Adrenal gland (tissue), 12 donors: Measurements from ENCODE around the gene IQCF5. TPM values are rescaled to one million over a fixed set of nuclear protein-coding genes. Genes with fewer than 3 reads are reported as not detected.

Source experiments
- DNase-seq, 7 donors: peaks; one replicate each; pipeline ENCODE4 v3.0.0-alpha.2; 2019 to 2020
- H3K27ac ChIP-seq, 5 donors: fragments of 200-600 bp; sonication (generic) in 4 of 5; 1 replicate in 3 of 5; 2 replicates in 2 of 5; pipeline versions ENCODE4 v1.5.1 to v1.8.0; 2016 to 2020; ENCODE audit warnings: mild to moderate bottlenecking in 1 of 5
- H3K27me3 ChIP-seq: fragments of 200-600 bp; 2 replicates; pipeline ENCODE4 v1.8.0; 2021
- H3K36me3 ChIP-seq, 2 donors: fragments of 200-600 bp; replicated peaks in 1 of 2; 1 replicate in 1 of 2; 2 replicates in 1 of 2; pipeline versions ENCODE4 v1.5.1 to v1.8.0; 2018 to 2022
- H3K4me1 ChIP-seq, 2 donors: fragments of 200-600 bp; replicated peaks in 1 of 2; 1 replicate in 1 of 2; 2 replicates in 1 of 2; pipeline versions ENCODE4 v1.5.1 to v1.8.0; 2018 to 2021
- H3K4me3 ChIP-seq, 4 donors: fragments of 200-600 bp; sonication (generic) in 3 of 4; one replicate each; pipeline ENCODE4 v1.5.1; 2016 to 2018
- H3K9me3 ChIP-seq, 3 donors: fragments of 200-600 bp; sonication (generic) in 1 of 3; replicated peaks in 1 of 3; 1 replicate in 2 of 3; 2 replicates in 1 of 3; pipeline versions ENCODE4 v1.5.1 to v1.8.0; 2016 to 2021
- CTCF ChIP-seq, 6 experiments: fragments of 450-650 bp in 4 of 6; fragments of 200-600 bp in 2 of 6; sonication (generic) in 1 of 6; IDR thresholded peaks; 1 replicate in 5 of 6; 2 replicates in 1 of 6; pipeline versions ENCODE4 v1.5.1 to v1.8.0; 2016 to 2021; ENCODE audit warnings: antibody characterized with exemption in 6 of 6, mild to moderate bottlenecking in 2 of 6, moderate library complexity in 1 of 6
- POLR2A ChIP-seq, 2 donors: fragments of 450-650 bp; IDR thresholded peaks; one replicate each; pipeline ENCODE4 v1.6.1; 2017; ENCODE audit warnings: antibody characterized with exemption in 2 of 2, mild to moderate bottlenecking in 2 of 2, moderate library complexity in 1 of 2
- WGBS, 4 donors: extraction: QIAGEN DNeasy Blood & Tissue Kit in 2 of 4; methylation state at CpG; one replicate each; pipeline versions ENCODE4 v1.1.5 to v1.1.7; 2013 to 2017; 5-methylcytosine and 5-hydroxymethylcytosine counted together
- intact Hi-C, 2 donors: fragments of 100-400 bp; cut with DNase I; formaldehyde crosslinking; loops; one replicate each; pipeline versions ENCODE4 v1.14.1 to v1.15.0; 2022 to 2023
- polyA plus RNA-seq, 3 donors: library from polyadenylated mRNA; stranded (reverse); fragments of 200-250 nt in 2 of 3; fragments of 350-450 nt in 1 of 3; fragmentation: Illumina TruSeq in 1 of 3; extraction: RNeasy Lipid Tissue Mini Kit (QIAGEN cat#74804) in 1 of 3; gene quantifications; one replicate each; pipeline ENCODE4 v1.2.3, GENCODE V29; 2013 to 2014
- total RNA-seq, 9 donors: library from RNA; depleted of rRNA in 4 of 9; stranded (reverse); fragments of >200 nt in 4 of 9; fragments of 120-200 nt in 1 of 9; fragmentation: NEBNext Ultra II Directional in 1 of 9; extraction: Animal tissue kit (Norgen Biotek cat#: 25700) in 1 of 9; gene quantifications; one replicate each; pipeline versions ENCODE4 v1.1.0 to v1.2.4, GENCODE V29; 2013 to 2023
- donor health status: healthy with polysubstance abuse.
- donor health status: Bipolar disorder and iron deficiency.
- donor health status: DM: yes; HTN: yes; CAD: no.
- donor health status: DM: no; HTN: no; CAD: no.
- donor health status: DM: no; HTN: no; CAD: no.
- donor health status: DM: yes; HTN: yes; CAD: no.

IQCF5 gene
- total and polyA plus RNA-seq, 12 donors = not detected

- intact Hi-C loops = no loop called here
- no peak for DNase-seq
- no peaks in the 10 kb centered on the region for H3K27me3 ChIP-seq
These were observed 30.3 kb downstream of the IQCF5 start for GRCh38 chr3:51845129-51845528.

GRCh38 chr3:51836606-51837005, 38.8 kb downstream of the IQCF5 start:
- intact Hi-C loops = no loop called here
- Histone ChIP-seq H3K4me1 (no peaks in the 10 kb centered on the region), H3K36me3 (no peaks in the 10 kb centered on the region), H3K27ac (no peak overlapping the region), H3K4me3 (no peak overlapping the region), H3K27me3 (no peaks in the 10 kb centered on the region), H3K9me3 (no peaks in the 10 kb centered on the region)
- no peak for DNase-seq
- TF ChIP-seq CTCF (IDR thresholded peaks at IDR 0.05) = no peak
- no peak for TF ChIP-seq POLR2A (IDR thresholded peaks at IDR 0.05)
- WGBS, 4 donors = 72 to 76% (median 75%) methylated on average over 5 of the region's 5 CpGs

More at GRCh38 chr3:51845129-51845528, 30.3 kb downstream of the IQCF5 start:
- 67 to 72% (median 68%) methylated on average over 7 of the region's 7 CpGs for WGBS, 4 donors
- Histone ChIP-seq H3K4me1 (no peaks in the 10 kb centered on the region), H3K4me3 (no peak overlapping the region), H3K9me3 (peaks cover 0 to 3% (median 0%) of the 10 kb centered on the region in 3 donors), H3K27ac (no peak overlapping the region), H3K36me3 (no peaks in the 10 kb centered on the region)
- TF ChIP-seq POLR2A (IDR thresholded peaks at IDR 0.05) (no peak), CTCF (IDR thresholded peaks at IDR 0.05) (no peak)

- no peak for DNase-seq
- no peak overlapping the region for H3K4me3 ChIP-seq
- no peaks in the 10 kb centered on the region for H3K27me3 ChIP-seq
- no peak for TF ChIP-seq CTCF (IDR thresholded peaks at IDR 0.05)
- H3K27ac ChIP-seq = no peak overlapping the region
- 44 to 51% (median 49%) methylated on average over 4 of the region's 4 CpGs; no CpG with 5 or more reads in 1 of the 4 donors for WGBS, 4 donors
- H3K4me1 ChIP-seq = no peaks in the 10 kb centered on the region
- H3K9me3 ChIP-seq = peaks cover 0 to 10% (median 0%) of the 10 kb centered on the region in 3 donors
- intact Hi-C loops = no loop called here
- no peaks in the 10 kb centered on the region for H3K36me3 ChIP-seq
These were observed 44.5 kb downstream of the IQCF5 start for GRCh38 chr3:51830836-51831385.

GRCh38 chr3:51830345-51830744, 45.1 kb downstream of the IQCF5 start:
- Histone ChIP-seq H3K27me3 (no peaks in the 10 kb centered on the region), H3K36me3 (no peaks in the 10 kb centered on the region), H3K4me3 (no peak overlapping the region), H3K27ac (no peak overlapping the region), H3K9me3 (peaks cover 0 to 10% (median 0%) of the 10 kb centered on the region in 3 donors), H3K4me1 (no peaks in the 10 kb centered on the region)
- DNase-seq = no peak
- intact Hi-C loops = no loop called here
- 81 to 96% (median 88%) methylated on average over 7 to 13 of the region's 13 CpGs for WGBS, 4 donors
- TF ChIP-seq POLR2A (IDR thresholded peaks at IDR 0.05) = no peak
- no peak for TF ChIP-seq CTCF (IDR thresholded peaks at IDR 0.05)
